Fibroblast of lung (primary cell): ENCODE measurements around the gene GRM4.

Experiments
- EZH2 ChIP-seq: IDR thresholded peaks from 2 replicates; pipeline ENCODE4 v1.5.1; 2012; ENCODE audit warnings: low read length, control low read depth, mild to moderate bottlenecking; ENCODE audit errors: missing control alignments
- TF ChIP-seq, protein P1 (sequence below), 2 donors: IDR thresholded peaks in 1 of 2; conservative IDR thresholded peaks in 1 of 2; 1 replicate in 1 of 2; 2 replicates in 1 of 2; pipeline ENCODE4 v1.5.1; 2011 to 2012; ENCODE audit warnings: low read length in 2 of 2, control low read depth in 1 of 2, inconsistent platforms in 1 of 2, low read depth in 1 of 2, mild to moderate bottlenecking in 1 of 2

DNA sequence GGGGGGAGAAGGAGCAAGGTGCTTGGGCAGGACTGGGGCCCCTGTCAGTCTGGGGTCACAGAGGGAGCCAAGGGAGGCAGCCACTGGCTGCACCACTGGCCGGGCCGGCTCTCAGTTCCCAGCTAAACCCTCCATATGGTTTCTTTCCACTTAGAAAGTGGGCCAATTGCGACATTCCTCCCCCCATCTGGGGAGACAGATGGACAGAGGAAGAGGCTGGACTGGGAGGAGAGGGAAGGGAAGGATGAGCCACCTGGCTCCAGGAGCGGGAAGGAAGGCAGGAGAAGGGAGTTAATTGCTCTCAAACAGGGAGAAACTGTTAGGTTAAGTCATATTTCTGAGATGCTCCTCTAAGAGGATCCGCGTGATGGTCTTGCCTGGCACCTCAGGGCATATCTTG is 82.2 kb downstream of the GRM4 start:
- TF ChIP-seq, protein P1, sequence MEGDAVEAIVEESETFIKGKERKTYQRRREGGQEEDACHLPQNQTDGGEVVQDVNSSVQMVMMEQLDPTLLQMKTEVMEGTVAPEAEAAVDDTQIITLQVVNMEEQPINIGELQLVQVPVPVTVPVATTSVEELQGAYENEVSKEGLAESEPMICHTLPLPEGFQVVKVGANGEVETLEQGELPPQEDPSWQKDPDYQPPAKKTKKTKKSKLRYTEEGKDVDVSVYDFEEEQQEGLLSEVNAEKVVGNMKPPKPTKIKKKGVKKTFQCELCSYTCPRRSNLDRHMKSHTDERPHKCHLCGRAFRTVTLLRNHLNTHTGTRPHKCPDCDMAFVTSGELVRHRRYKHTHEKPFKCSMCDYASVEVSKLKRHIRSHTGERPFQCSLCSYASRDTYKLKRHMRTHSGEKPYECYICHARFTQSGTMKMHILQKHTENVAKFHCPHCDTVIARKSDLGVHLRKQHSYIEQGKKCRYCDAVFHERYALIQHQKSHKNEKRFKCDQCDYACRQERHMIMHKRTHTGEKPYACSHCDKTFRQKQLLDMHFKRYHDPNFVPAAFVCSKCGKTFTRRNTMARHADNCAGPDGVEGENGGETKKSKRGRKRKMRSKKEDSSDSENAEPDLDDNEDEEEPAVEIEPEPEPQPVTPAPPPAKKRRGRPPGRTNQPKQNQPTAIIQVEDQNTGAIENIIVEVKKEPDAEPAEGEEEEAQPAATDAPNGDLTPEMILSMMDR (conservative IDR thresholded peaks at IDR 0.05 in 1 of 2, IDR thresholded peaks at IDR 0.05 in 1 of 2; ENCODE audit: low read depth in 1 of 2, low read length in 2 of 2): no peak
- no peak for TF ChIP-seq EZH2
